MM.1S (cell line): ENCODE results near the gene FAM181A.

Experiments used
- EZH2 ChIP-seq: fragments of 300-600 bp; sonication (generic); optimal IDR thresholded peaks from 2 replicates; pipeline ENCODE3; 2017; ENCODE audit warnings: low read depth, mild to moderate bottlenecking, antibody characterized with exemption, low read length, mixed read lengths
- EZH2phosphoT487 ChIP-seq: fragments of 300-600 bp; sonication (generic); IDR thresholded peaks from 2 replicates; pipeline ENCODE4 v1.6.1; 2018; ENCODE audit warnings: antibody characterized with exemption, low read length
- TF ChIP-seq, protein P1 (sequence below): fragments of 300-600 bp; sonication (generic); IDR thresholded peaks from 2 replicates; pipeline ENCODE4 v1.5.1; 2016; ENCODE audit warnings: antibody characterized with exemption, low read length, mixed read lengths

DNA sequence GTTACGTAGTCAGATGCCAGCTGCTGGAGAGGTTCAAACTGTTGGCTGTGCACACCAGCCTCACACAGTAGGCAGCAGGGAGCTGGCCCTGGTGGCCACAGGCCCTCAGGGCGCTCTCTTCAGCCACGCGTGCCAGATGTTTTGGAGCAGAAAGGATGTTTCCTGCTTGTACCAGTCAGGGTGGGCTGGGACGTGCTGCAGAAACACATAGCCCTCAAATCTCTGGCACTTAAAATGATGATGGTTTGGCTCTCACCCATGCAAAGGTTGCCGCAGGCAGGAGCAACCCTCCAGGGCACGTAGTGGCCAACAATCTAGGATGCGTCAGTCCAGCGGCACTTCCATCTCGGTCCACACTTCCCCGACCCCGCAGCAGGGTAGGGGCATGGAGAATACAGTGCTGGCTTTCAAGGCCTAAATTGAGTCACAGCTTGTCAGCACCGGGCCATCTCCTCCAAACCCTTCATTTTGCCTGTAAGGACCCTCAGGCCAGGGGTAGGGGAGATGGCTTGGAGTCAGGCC, 1.7 kb upstream of the FAM181A start:
- TF ChIP-seq, protein P1, sequence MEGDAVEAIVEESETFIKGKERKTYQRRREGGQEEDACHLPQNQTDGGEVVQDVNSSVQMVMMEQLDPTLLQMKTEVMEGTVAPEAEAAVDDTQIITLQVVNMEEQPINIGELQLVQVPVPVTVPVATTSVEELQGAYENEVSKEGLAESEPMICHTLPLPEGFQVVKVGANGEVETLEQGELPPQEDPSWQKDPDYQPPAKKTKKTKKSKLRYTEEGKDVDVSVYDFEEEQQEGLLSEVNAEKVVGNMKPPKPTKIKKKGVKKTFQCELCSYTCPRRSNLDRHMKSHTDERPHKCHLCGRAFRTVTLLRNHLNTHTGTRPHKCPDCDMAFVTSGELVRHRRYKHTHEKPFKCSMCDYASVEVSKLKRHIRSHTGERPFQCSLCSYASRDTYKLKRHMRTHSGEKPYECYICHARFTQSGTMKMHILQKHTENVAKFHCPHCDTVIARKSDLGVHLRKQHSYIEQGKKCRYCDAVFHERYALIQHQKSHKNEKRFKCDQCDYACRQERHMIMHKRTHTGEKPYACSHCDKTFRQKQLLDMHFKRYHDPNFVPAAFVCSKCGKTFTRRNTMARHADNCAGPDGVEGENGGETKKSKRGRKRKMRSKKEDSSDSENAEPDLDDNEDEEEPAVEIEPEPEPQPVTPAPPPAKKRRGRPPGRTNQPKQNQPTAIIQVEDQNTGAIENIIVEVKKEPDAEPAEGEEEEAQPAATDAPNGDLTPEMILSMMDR, result no peak
- TF ChIP-seq EZH2phosphoT487, result no peak
- no peak for TF ChIP-seq EZH2
